ENCODE measurements around the gene RNF180.

DNA sequence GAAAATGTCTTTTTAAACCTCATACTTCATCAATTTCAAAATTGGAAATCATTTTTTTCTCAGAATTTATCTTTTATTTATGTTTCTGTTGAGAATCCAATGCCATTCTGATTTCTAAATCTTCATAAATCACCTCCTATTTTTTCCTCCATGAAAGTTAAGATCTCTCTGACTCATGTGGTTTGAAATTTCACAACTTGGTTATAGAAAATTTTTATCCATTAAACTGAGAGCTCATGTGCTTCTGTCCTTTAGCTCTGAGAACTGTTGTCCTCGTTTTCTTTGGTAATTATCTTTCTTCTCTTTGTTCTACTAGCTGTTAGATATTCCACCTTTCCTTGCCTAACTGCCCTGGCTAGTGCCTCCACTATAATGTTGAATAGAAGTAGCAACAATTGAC is 1.5 kb upstream of the RNF180 start:
- TF ChIP-seq, protein P1, sequence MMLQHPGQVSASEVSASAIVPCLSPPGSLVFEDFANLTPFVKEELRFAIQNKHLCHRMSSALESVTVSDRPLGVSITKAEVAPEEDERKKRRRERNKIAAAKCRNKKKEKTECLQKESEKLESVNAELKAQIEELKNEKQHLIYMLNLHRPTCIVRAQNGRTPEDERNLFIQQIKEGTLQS (IDR thresholded peaks at IDR 0.05; ENCODE audit: insufficient read depth, low read depth, low read length): no peak
- no peak for TF ChIP-seq RFX5 (IDR thresholded peaks at IDR 0.05; ENCODE audit: borderline replicate concordance, low read depth, low read length)
- TF ChIP-seq, protein P2, sequence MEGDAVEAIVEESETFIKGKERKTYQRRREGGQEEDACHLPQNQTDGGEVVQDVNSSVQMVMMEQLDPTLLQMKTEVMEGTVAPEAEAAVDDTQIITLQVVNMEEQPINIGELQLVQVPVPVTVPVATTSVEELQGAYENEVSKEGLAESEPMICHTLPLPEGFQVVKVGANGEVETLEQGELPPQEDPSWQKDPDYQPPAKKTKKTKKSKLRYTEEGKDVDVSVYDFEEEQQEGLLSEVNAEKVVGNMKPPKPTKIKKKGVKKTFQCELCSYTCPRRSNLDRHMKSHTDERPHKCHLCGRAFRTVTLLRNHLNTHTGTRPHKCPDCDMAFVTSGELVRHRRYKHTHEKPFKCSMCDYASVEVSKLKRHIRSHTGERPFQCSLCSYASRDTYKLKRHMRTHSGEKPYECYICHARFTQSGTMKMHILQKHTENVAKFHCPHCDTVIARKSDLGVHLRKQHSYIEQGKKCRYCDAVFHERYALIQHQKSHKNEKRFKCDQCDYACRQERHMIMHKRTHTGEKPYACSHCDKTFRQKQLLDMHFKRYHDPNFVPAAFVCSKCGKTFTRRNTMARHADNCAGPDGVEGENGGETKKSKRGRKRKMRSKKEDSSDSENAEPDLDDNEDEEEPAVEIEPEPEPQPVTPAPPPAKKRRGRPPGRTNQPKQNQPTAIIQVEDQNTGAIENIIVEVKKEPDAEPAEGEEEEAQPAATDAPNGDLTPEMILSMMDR (IDR thresholded peaks at IDR 0.05; ENCODE audit: control extremely low read depth in 1 of 3, insufficient read depth in 1 of 3, low read depth in 1 of 3, low read length in 3 of 3): no peak
- no peak for TF ChIP-seq CHD2 (IDR thresholded peaks at IDR 0.05; ENCODE audit: low read length)
- TF ChIP-seq POLR2AphosphoS5 (IDR thresholded peaks at IDR 0.05; ENCODE audit: low read depth, low read length): no peak
- TF ChIP-seq FOSL1 (IDR thresholded peaks at IDR 0.05; ENCODE audit: insufficient read depth, low read depth, low read length): no peak
- TF ChIP-seq JUN (IDR thresholded peaks at IDR 0.05; ENCODE audit: low read depth, low read length): no peak
- no peak for TF ChIP-seq BRCA1 (IDR thresholded peaks at IDR 0.05; ENCODE audit: low read depth, low read length)
- no peak for TF ChIP-seq EGR1 (IDR thresholded peaks at IDR 0.05; ENCODE audit: borderline replicate concordance, low read depth, low read length)
